Endodermal cell (in vitro differentiated cells): ENCODE results near the gene SYT1. TPM values are rescaled to one million over a fixed set of nuclear protein-coding genes. Genes with fewer than 3 reads are reported as not detected.
A peak's percentile ranks its signal among the peaks of the same experiment; 100 is the strongest.

Experiments
- DNase-seq: peaks from one replicate; pipeline ENCODE4 v3.0.0-alpha.2; 2017
- H3K27ac ChIP-seq: 2 replicates; pipeline ENCODE4 v1.5.1; 2013; ENCODE audit warnings: mild to moderate bottlenecking, low read depth, low read length, moderate library complexity
- H3K27me3 ChIP-seq: 2 replicates; pipeline ENCODE4 v1.6.1; 2013; ENCODE audit warnings: mild to moderate bottlenecking, low read length, moderate library complexity; ENCODE audit not compliant: insufficient read depth, control insufficient read depth, poor library complexity, severe bottlenecking
- H3K36me3 ChIP-seq: 2 replicates; pipeline ENCODE4 v1.7.0; 2013; ENCODE audit warnings: mild to moderate bottlenecking, low read length, moderate library complexity; ENCODE audit not compliant: control insufficient read depth, insufficient read depth
- H3K4me1 ChIP-seq: one replicate; pipeline ENCODE4 v1.7.0; 2013; ENCODE audit warnings: low read length; ENCODE audit not compliant: control insufficient read depth, insufficient read depth
- H3K4me3 ChIP-seq: 2 replicates; pipeline ENCODE4 v1.5.1; 2013; ENCODE audit warnings: mild to moderate bottlenecking, low read length, moderate library complexity
- H3K9ac ChIP-seq: 2 replicates; pipeline ENCODE4 v1.6.1; 2013; ENCODE audit warnings: mild to moderate bottlenecking, low read length, moderate library complexity; ENCODE audit not compliant: poor library complexity, severe bottlenecking; ENCODE audit errors: extremely low read depth
- H3K9me3 ChIP-seq: 2 replicates; pipeline ENCODE4 v1.6.1; 2013; ENCODE audit warnings: mild to moderate bottlenecking, low read length, moderate library complexity; ENCODE audit not compliant: control insufficient read depth
- H3K27ac Mint-ChIP-seq: 2 replicates; pipeline ENCODE4 v1.8.0; 2020; ENCODE audit warnings: mixed read lengths
- H3K27me3 Mint-ChIP-seq: 2 replicates; pipeline ENCODE4 v1.8.0; 2021; ENCODE audit warnings: mild to moderate bottlenecking, mixed read lengths; ENCODE audit not compliant: insufficient read depth
- H3K36me3 Mint-ChIP-seq: 2 replicates; pipeline ENCODE4 v1.8.0; 2020; ENCODE audit warnings: low read depth, mixed read lengths
- H3K4me1 Mint-ChIP-seq: 2 replicates; pipeline ENCODE4 v1.8.0; 2020; ENCODE audit warnings: mixed read lengths
- H3K4me3 Mint-ChIP-seq: 2 replicates; pipeline ENCODE4 v1.8.0; 2020; ENCODE audit warnings: mild to moderate bottlenecking, moderate library complexity, mixed read lengths
- H3K9me3 Mint-ChIP-seq: 2 replicates; pipeline ENCODE4 v1.8.0; 2020; ENCODE audit warnings: mild to moderate bottlenecking, mixed read lengths
- WGBS, 2 experiments: methylation state at CpG; one replicate each; pipeline versions ENCODE4 v1.1.5 to v1.1.7; 2013; ENCODE audit warnings: missing lambda C conversion rate in 2 of 2, mixed read lengths in 1 of 2; ENCODE audit not compliant: insufficient coverage in 1 of 2, insufficient read length in 1 of 2; 5-methylcytosine and 5-hydroxymethylcytosine counted together
- total RNA-seq, 2 donors: library from RNA; stranded (reverse); fragmentation: NEBNext Ultra II Directional in 1 of 2; extraction: Animal tissue kit (Norgen Biotek cat#: 25700) in 1 of 2; gene quantifications; 2 replicates in 1 of 2; 3 replicates in 1 of 2; pipeline ENCODE4 v1.2.1, GENCODE V29; 2021
- TF ChIP-seq, protein P1 (sequence below): fragments of 200-600 bp; sonication (generic); conservative IDR thresholded peaks from 2 replicates; pipeline ENCODE4 v1.5.0; 2021; ENCODE audit warnings: antibody characterized with exemption, mild to moderate bottlenecking

The SYT1 gene
- total RNA-seq, 2 donors from 2014 or later: 6.8 to 10.7 TPM

DNA sequence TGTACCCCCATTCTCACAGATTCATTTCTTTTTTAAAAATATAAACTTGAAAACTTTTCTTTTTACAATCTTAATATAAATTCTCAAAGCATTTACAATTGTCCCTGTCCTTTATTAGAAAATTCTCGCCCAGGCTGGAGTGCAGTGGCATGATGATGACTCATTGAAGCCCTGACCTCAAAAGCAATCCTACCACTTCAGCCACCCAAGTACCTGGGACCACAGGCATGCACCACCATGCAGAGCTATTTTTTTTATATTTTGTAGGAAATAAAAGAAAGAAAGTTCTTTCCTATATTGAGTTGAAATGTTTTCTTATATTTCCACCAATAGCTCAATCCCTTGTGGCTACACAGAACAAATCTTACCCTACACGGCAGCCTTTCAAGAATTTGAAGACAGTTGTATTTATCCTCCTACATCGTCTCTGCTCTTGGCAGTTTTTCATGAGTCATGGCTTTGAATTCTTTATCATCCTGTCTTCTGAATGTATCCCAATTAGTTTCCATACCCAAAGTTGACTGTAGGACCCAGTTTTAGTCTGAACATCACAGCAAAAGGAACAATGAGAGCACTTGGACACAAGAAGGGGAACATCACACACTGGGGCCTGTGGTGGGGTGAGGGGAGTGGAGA is 52.4 kb downstream of the SYT1 start:
- Histone ChIP-seq H3K9ac (no peak overlapping the region), H3K36me3 (no peaks in the 10 kb centered on the region), H3K9me3 (no peaks in the 10 kb centered on the region), H3K4me3 (no peak overlapping the region), H3K27ac (no peak overlapping the region), H3K4me1 (no peaks in the 10 kb centered on the region), H3K27me3 (no peaks in the 10 kb centered on the region)
- Mint-ChIP-seq H3K27ac (no peak overlapping the region), H3K27me3 (no peaks in the 10 kb centered on the region), H3K4me1 (peaks cover 8% of the 10 kb centered on the region), H3K4me3 (no peak overlapping the region), H3K9me3 (no peaks in the 10 kb centered on the region), H3K36me3 (no peaks in the 10 kb centered on the region)
- TF ChIP-seq, protein P1, sequence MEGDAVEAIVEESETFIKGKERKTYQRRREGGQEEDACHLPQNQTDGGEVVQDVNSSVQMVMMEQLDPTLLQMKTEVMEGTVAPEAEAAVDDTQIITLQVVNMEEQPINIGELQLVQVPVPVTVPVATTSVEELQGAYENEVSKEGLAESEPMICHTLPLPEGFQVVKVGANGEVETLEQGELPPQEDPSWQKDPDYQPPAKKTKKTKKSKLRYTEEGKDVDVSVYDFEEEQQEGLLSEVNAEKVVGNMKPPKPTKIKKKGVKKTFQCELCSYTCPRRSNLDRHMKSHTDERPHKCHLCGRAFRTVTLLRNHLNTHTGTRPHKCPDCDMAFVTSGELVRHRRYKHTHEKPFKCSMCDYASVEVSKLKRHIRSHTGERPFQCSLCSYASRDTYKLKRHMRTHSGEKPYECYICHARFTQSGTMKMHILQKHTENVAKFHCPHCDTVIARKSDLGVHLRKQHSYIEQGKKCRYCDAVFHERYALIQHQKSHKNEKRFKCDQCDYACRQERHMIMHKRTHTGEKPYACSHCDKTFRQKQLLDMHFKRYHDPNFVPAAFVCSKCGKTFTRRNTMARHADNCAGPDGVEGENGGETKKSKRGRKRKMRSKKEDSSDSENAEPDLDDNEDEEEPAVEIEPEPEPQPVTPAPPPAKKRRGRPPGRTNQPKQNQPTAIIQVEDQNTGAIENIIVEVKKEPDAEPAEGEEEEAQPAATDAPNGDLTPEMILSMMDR: no peak
- WGBS, 2 experiments: 82 to 83% methylated on average over 2 to 3 of the region's 3 CpGs
- peak; percentile 67 for DNase-seq

DNA sequence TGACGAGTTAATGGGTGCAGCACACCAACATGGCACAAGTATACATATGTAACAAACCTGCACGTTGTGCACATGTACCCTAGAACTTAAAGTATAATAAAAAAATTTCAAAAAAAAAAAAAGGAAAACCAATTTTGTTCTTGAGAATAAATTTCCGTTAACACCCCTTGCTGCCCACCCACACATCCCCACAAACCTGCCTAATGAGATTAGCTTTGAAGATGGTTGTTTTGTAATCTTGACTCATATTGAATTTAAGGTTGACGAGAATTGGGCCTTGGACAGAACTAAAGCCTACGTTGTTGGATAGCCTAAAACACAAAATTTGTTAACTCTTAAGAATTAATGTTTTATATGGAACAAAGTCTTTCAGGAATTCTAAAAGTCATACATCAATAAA is 52.9 kb downstream of the SYT1 start:
- H3K36me3 Mint-ChIP-seq: no peaks in the 10 kb centered on the region
- no peak for DNase-seq
- H3K9ac ChIP-seq: no peak overlapping the region
- TF ChIP-seq, protein P1: no peak
- no peaks in the 10 kb centered on the region for H3K27me3 Mint-ChIP-seq
- H3K4me3 ChIP-seq: no peak overlapping the region
- no peak overlapping the region for H3K4me3 Mint-ChIP-seq
- no peak overlapping the region for H3K27ac Mint-ChIP-seq
- H3K9me3 Mint-ChIP-seq: no peaks in the 10 kb centered on the region
- no peaks in the 10 kb centered on the region for H3K36me3 ChIP-seq
- H3K4me1 Mint-ChIP-seq: peaks cover 8% of the 10 kb centered on the region
- no peak overlapping the region for H3K27ac ChIP-seq
- H3K4me1 ChIP-seq: no peaks in the 10 kb centered on the region
- no peaks in the 10 kb centered on the region for H3K27me3 ChIP-seq
- WGBS, 2 experiments: 96% methylated on average over 2 of the region's 5 CpGs; no CpG with 5 or more reads in 1 of the 2 experiments
- no peaks in the 10 kb centered on the region for H3K9me3 ChIP-seq

DNA sequence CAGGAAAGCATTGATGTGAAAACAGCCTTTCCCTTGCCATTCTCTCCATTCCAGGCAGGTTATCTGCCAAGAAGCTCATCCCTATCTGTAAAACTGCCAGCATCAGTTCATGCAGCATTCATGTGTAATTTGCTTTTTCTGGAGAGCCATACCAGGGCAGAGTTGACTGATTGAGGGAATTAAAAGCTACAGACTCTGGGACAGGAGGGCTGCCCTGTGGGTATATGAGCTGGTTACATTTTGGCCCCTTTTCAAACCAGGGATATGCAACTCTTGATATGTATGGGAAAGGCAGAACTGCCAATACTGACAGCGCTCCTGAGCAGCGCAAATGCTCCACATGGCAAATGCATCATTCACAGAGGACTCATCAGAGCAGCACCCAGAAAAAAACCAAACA is 53.7 kb downstream of the SYT1 start:
- no peak overlapping the region for H3K4me3 ChIP-seq
- TF ChIP-seq, protein P1: no peak
- no peak overlapping the region for H3K27ac Mint-ChIP-seq

More for the DNA sequence above, 53.7 kb downstream of the SYT1 start:
- Histone ChIP-seq H3K4me1 (no peaks in the 10 kb centered on the region), H3K36me3 (no peaks in the 10 kb centered on the region), H3K27ac (no peak overlapping the region), H3K27me3 (no peaks in the 10 kb centered on the region), H3K9ac (no peak overlapping the region), H3K9me3 (no peaks in the 10 kb centered on the region)
- DNase-seq: peak; percentile 49
- H3K9me3 Mint-ChIP-seq: no peaks in the 10 kb centered on the region
- no peak overlapping the region for H3K4me3 Mint-ChIP-seq
- H3K4me1 Mint-ChIP-seq: peaks cover 8% of the 10 kb centered on the region
- WGBS, 2 experiments: 90% methylated on average over 2 of the region's 2 CpGs; no CpG with 5 or more reads in 1 of the 2 experiments
- H3K27me3 Mint-ChIP-seq: no peaks in the 10 kb centered on the region
- no peaks in the 10 kb centered on the region for H3K36me3 Mint-ChIP-seq
